AG09319 (cell line): ENCODE data around the gene KCNK17.

Experiments
- DNase-seq: peaks from one replicate; pipeline ENCODE4 v3.0.0-alpha.2; 2010; ENCODE audit warnings: low read depth; ENCODE audit errors: extremely low read depth
- TF ChIP-seq, protein P1 (sequence below): IDR thresholded peaks from 2 replicates; pipeline ENCODE4 v1.5.1; 2011; ENCODE audit warnings: low read depth, mild to moderate bottlenecking, inconsistent platforms, low read length, moderate library complexity

KCNK17 gene

GRCh38 chr6:39353698-39354315 is 39.6 kb upstream of the KCNK17 start:
- TF ChIP-seq, protein P1, sequence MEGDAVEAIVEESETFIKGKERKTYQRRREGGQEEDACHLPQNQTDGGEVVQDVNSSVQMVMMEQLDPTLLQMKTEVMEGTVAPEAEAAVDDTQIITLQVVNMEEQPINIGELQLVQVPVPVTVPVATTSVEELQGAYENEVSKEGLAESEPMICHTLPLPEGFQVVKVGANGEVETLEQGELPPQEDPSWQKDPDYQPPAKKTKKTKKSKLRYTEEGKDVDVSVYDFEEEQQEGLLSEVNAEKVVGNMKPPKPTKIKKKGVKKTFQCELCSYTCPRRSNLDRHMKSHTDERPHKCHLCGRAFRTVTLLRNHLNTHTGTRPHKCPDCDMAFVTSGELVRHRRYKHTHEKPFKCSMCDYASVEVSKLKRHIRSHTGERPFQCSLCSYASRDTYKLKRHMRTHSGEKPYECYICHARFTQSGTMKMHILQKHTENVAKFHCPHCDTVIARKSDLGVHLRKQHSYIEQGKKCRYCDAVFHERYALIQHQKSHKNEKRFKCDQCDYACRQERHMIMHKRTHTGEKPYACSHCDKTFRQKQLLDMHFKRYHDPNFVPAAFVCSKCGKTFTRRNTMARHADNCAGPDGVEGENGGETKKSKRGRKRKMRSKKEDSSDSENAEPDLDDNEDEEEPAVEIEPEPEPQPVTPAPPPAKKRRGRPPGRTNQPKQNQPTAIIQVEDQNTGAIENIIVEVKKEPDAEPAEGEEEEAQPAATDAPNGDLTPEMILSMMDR = no peak
- DNase-seq = no peak

- TF ChIP-seq, protein P1 = no peak
- no peak for DNase-seq
These were observed 36.7 kb upstream of the KCNK17 start for GRCh38 chr6:39350723-39351505.

DNA sequence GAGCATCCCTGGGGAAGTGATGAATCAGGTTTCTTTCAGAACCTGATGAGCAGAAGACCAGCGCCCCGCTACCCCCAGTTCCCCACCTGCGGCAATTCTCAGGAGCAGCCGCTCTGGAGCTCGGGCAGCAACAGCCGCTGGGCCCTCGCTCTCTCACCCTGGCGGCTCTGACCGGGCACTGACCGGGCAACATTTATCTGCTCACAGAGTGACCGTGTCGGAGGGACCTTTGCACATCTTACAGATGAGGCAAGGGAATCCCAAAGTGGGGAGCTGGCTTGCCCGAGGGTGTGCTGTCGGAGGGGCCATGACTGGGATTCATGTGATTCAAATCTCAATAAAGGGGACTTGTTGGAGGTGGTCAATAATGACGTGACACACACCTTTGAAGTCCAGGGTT is 34.5 kb upstream of the KCNK17 start:
- no peak for DNase-seq
- TF ChIP-seq, protein P1 = no peak

GRCh38 chr6:39347906-39348585 is 33.8 kb upstream of the KCNK17 start:
- peak; percentile 18 for DNase-seq
- TF ChIP-seq, protein P1 = peak; percentile 96

DNA sequence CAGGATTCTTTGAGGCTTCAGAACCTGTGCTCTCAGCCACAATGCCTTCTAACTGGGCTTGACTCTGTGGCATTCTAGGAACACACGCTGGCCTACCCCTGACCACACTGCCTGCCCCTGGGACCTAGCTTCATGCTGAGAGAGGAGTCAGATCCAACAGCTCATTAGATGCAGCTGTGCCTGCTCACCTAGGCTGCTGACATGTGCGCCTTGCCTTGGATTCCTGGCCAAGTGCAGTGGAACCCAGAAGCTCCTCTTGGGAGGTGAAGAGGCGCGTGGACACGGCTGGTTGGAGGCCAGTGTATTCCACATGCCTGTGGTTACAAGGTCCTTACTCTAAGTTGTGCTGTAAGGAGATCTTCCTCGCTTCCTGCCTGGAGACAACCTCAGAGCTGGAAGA is 33.0 kb upstream of the KCNK17 start:
- TF ChIP-seq, protein P1 = no peak
- no peak for DNase-seq

DNA sequence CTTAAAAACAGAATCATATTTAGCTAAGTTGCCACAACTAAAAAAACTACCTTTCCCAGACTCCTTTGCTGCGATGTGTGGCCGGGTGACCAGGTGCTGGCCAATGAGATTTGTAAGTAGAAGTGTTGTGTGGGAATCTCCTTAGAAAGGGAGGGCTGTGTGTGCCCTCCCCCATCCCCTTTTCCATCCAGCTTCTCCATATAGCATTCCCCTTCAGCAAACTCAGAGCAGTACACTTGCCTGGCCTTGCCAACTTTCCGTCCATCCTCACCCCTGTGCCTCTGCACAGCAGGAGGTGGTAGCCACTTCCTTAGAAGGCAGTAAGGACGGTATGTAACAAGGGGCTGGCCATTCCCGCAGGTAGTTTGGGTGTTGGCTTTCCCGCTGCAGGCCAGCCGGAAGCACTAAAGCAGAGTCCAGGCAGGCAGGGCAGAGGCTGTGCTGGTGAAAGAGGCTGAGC is 30.6 kb upstream of the KCNK17 start:
- TF ChIP-seq, protein P1 = no peak
- DNase-seq = no peak

DNA sequence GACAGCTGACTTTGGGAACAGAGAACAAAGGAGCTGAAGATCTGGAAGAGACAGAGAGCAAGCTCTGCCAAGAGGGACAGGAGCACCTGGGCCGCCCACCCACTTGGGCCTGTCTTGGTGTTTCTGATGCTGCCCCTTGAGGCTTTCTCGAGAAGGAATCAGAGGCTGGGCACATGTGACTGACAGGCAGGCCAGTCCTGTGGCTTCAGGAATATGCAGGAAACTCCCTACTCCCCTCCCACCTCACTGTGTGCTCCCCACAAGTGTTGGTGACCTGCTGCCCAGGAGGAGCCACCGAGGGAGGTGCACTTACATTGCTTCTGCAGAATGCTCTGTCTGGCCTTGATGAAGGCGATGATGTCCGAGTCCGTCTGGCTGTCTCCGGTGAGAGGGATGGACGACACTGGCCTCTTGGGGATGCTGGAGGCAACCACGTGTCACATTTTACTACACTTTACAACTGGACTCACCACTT is 29.2 kb upstream of the KCNK17 start:
- no peak for DNase-seq
- TF ChIP-seq, protein P1 = no peak
